ENCODE measurements around the gene RPL38.

RPL38 gene

DNA sequence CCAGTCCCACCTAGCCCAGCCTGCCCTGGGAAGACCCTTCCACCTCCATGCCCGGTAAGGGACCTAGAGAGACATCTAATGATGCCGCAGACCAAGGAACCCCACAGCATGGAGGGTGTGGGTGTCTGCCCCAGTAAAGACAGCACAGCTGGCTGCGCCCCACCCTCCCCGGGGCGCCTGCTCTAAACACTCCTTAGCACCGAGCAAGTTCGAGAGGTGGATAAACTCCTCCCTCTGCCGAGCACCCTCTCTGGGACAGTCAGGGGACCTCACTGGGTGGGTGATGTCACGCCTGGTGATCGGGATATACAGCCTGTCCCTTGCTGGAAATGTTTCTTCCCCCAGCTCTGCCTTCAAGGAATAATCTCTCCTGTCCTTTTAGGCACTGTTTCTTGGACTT is 53.8 kb downstream of the RPL38 start:
- no peak for DNase-seq

DNA sequence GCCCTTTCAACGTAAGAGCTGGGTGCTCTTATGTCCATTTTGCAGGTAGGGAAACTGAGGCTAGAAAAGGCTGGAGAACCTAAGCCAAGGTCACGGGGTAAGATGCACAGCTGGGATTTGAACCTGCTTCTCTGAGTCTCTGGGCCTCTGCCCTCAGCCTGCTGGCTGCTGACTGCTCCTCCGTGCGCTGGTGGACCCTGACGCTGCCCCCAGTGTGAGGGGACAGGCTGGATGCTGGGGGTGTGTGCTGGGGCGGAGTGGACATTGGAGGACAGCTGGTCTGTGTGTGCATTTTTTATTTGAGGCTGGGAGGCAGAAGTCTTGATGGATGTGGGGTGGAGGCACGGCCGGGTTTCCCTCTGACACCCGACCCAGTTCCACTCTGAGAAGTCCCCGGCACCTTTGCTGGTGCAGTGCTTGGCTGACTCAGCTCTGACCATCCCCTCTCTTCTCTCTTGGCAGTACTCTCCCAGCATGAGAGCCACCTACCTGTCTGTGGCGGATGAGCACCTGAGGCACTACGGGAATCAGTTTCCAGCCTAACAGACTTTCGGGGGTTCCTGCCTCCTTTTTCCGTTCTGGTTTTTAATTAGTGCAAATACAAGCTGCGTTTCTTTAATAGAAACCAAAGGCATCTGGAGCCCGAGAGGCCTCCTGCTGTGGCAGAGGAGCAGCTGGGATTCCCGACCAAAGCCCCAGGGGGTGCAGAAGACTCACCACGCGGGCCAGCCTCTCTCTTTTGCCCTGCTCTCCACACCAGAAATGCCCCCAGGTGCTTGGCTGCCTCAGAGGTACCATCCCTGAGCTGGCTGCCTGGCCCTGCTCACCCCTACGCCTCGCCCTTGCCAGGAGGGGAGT is 56.4 kb downstream of the RPL38 start:
- DNase-seq: no peak
